Right ventricle myocardium inferior (tissue), 1 donor: ENCODE results near the gene TTLL11. TPM values are rescaled to one million over a fixed set of nuclear protein-coding genes. Genes with fewer than 3 reads are reported as not detected.

Experiments
- ATAC-seq: fragments of 200-7000 bp; cut with Tn5 transposase; one replicate; pipeline ENCODE4 v1.9.1; 2020; ENCODE audit warnings: mild to moderate bottlenecking, moderate library complexity
- DNase-seq: peaks from one replicate; pipeline ENCODE4 v3.0.0; 2021; ENCODE audit errors: missing footprints
- intact Hi-C: fragments of 100-400 bp; cut with DNase I; formaldehyde crosslinking; loops from one replicate; pipeline ENCODE4 v1.11.0; 2022
- total RNA-seq: library from RNA; stranded (reverse); fragmentation: NEBNext Ultra II Directional; extraction: Animal tissue kit (Norgen Biotek cat#: 25700); gene quantifications from one replicate; pipeline ENCODE4 v1.2.1, GENCODE V29; 2021
- donor health status: DM: no; HTN: yes; CAD: no; lungs with severe emphysema.

TTLL11 gene
- total RNA-seq, 1 donor from 2014 or later, result 5.0 TPM

DNA sequence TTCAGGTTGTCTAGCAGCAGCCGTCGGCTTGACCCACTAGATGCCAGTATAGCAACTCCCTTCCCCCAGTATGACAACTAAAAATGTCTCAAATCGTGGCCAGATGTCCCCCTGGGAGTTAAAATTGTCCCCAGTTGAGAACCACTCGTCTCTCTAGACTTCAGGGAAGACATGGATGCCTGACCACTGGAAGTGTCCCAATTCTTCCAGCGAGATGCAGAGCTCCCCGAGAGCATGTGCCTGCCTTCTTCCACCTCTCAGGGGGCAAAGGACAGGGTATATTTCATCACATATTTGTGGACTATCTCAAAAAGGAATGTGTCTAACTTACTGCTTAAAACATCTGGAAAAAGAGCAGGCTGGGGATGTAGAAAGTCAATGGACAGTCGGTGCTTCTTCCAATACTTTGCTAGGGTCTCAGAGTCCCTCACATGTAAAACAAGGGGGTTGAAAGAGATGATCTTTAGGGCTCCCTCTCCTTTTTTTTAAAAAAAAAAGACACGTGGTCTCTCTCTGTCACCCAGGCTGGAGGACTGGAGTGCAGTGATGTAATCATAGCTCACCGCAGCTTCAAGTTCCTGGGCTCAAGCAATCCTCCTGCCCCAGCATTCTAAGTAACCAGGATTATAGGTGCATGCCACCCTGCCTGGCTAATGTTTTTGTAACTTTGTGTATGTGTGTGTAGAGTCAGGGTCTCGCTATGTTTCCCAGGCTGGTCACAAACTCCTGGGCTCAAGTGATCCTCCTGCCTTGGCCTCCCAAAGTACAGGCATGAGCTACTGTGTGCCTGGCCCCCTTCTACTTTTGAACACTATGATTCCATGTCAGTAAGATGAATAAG, 251.1 kb downstream of the TTLL11 start:
- no peak for ATAC-seq
- intact Hi-C loops, result no loop called here
- DNase-seq, result no peak

GRCh38 chr9:121840838-121841760, 252.0 kb downstream of the TTLL11 start:
- DNase-seq (no peak), ATAC-seq (no peak)
- intact Hi-C loops, result no loop called here

DNA sequence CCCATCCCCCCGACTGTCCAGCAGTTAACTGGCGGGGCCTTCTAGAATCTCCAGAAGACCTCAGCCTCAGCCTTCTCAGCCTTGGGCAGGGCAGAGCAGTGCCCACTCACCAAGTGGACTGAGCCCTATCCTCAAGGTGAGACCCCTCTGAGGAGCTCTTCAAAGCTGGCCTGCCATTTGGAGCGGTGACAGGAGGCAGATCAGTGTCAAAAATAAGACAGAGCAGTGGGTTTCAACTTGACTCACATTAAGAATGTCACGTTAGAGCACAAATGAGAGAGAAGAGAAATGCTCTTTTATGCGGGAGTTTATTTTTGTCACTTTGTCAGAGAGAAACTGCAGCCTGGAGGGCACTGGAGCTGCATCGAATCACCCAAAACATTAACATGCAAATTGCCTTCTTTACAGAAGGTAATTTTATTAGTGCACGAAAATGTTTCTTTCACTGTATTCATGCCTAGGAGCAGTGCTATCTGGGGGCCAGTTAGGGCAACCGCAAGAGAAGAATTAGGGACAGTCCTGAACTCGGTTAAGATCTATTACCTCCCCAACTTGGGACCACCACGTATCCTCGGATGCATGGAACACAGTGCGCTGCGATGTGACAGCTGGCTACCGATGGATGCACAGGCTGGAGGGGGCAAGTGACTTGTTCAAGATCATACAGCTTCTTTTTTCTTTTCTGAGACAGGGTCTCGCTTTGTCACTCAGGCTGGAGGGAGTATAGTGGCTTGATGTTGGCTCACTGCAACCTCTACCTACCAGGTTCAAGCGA, 253.2 kb downstream of the TTLL11 start:
- ATAC-seq (no peak), DNase-seq (no peak)
- intact Hi-C loops, result no loop called here

GRCh38 chr9:121838746-121839669, 254.1 kb downstream of the TTLL11 start:
- intact Hi-C loops, result no loop called here
- ATAC-seq (no peak), DNase-seq (no peak)

DNA sequence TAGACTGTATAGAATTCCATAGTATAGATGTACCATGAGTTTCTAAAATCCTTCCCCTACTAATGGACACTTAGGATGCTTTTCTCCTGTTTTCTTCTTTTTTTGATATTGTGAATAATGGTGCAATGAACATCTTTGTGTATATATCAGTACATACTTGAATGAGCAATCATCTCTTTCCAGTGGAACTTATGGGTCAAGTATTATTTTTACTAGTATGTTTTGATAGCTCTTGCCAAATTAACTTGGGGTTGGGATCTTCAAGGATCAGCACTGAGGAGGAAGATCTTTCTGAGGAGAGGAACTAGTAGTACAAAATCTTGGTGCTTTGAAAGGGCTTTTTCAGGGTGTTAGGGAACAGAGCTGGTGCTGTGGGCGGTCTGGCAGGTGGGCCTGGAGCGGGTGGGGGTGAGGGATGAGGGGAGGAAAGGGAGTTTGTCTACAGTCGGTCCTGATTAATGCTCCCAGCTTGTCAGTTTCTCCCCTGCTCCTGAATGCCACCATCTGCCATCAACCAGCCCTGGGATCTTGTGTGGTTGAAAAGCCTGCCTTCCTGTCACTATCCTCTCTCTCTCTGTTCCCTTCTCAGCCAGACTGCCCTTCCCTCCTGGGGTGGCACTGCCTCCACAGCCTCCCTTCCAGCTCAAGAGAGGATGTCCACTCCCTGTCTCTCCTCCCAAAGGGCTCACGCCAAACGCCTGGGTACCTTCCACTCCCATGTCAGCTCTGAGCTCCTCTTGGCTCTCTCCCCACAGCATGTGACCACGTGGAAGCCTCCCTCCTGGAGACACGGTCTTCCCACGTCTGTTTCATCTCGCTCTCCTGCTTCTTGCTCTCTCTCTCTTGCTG, 255.8 kb downstream of the TTLL11 start:
- intact Hi-C loops, result no loop called here
- DNase-seq (no peak), ATAC-seq (peak; percentile 67)

DNA sequence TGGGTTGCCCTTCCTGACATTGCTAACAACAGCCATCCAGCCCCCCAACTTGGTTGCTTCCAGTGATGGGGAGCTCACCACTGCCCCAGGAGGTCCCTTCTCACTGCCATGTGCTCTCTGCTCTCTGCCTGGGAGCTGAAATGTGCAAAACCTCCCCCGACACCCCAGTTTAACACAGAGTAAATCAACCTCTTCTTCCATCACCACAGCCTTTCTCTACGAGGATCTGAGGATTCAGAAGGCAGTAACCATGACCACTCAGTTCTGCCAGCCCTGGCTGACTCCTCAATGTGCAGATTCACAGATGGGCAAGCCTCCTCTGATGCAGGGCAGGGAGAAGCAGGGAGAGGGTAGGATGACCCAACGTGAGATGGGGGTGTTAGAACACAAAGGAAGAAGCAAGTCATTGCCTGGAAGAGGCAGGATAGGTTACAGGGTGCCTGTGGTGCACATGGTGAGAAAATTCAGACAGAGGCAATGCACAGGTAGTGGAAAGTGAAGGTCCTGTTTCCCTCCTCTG, 256.7 kb downstream of the TTLL11 start:
- DNase-seq (no peak), ATAC-seq (no peak)
- intact Hi-C loops, result no loop called here

GRCh38 chr9:121835587-121836365, 257.3 kb downstream of the TTLL11 start:
- DNase-seq, result no peak
- intact Hi-C loops, result no loop called here
- ATAC-seq, result no peak

DNA sequence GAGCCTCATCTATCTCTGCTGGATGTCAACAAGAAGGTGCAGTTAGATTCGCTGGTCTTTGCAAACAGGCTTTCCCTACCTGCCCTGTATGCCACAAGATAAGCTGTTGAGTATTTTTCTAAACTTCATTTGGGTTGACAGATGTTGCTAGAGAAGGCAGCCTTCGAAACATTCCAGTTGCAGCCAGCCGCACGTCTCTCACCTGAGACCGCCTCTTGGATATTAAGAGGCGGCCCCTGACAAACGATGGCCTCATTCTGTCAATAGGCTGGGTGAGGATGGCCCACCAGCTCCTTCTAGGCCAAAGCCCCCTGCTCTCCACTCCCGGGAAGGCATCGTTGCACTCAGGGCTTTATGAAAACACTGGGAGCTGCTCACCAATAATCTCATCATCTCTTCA, 260.0 kb downstream of the TTLL11 start:
- intact Hi-C loops, result no loop called here
- ATAC-seq, result no peak

DNA sequence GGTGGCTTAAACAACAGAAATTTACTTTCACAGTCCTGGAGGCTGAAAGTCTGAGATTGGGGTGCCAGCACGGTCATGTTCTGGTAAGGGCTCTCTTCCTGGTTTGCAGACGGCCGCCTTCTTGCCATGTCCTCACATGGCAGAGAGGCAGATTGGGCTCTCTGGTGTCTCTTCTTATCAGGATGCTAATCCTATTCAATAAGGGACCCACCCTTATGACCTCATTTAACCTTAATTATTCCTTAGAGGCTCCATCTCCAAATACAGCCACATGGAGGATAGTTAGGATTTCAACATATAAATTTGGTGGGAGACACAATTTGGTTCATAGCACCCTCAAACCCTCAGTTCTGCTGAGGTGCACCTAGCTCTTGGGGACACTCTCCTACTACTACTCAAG, 261.2 kb downstream of the TTLL11 start:
- no peak for ATAC-seq
- intact Hi-C loops, result no loop called here
- no peak for DNase-seq

More for the DNA sequence above, 260.0 kb downstream of the TTLL11 start:
- DNase-seq, result no peak

GRCh38 chr9:121830441-121831140, 262.5 kb downstream of the TTLL11 start:
- intact Hi-C loops, result no loop called here
- DNase-seq, result no peak
- no peak for ATAC-seq

GRCh38 chr9:121827251-121827967, 265.7 kb downstream of the TTLL11 start:
- DNase-seq (no peak), ATAC-seq (no peak)
- intact Hi-C loops, result no loop called here

DNA sequence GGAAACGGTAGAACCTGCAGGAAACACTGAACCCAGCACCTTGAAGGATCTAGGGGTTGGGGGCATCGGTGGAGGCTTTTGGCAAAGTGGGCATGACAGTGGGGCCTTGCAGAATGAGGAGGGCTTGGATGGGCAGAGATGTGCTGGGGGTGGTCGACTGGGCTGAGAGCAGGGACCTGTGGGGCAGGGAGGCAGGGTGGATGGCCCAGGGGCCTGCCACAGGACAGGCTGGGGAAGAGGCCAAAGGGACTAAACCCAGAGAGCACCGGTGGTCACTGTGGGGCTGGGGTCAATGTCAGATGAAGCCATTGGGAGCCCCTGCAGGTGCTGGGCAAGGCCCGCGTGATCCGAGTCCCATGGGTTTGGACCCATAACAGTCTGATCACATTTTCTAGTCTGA, 266.4 kb downstream of the TTLL11 start:
- intact Hi-C loops, result no loop called here
- ATAC-seq, result no peak

GRCh38 chr9:121825031-121825691, 267.9 kb downstream of the TTLL11 start:
- DNase-seq (no peak), ATAC-seq (no peak)
- intact Hi-C loops, result no loop called here

More for the DNA sequence above, 266.4 kb downstream of the TTLL11 start:
- DNase-seq, result no peak

DNA sequence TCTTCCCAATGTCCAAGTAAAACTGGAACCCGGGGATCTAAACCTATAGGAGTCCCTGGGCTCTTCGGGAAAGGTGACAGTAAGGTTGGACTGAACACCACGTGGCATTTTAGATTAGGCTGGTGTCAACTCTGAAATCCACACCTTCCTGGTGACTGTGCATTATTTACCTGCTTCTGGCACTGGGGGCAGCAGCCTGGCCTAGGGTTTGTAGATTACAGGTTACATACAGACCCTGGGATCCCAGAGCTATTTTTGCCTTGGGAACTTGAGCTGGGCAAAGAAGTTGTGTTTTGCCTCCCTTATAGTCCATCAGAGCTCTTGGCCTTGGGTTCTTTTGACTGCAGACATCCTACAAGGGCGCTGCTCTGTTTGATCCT, 268.5 kb downstream of the TTLL11 start:
- intact Hi-C loops, result no loop called here
- ATAC-seq (no peak), DNase-seq (no peak)
